Esophagus squamous epithelium (tissue), 4 donors: ENCODE results near the gene TMC3.

ENCODE experiments used
- POLR2A ChIP-seq, 4 donors: fragments of 450-650 bp; IDR thresholded peaks; one replicate each; pipeline ENCODE4 v1.6.1; 2017; ENCODE audit warnings: antibody characterized with exemption in 4 of 4, mild to moderate bottlenecking in 4 of 4, moderate library complexity in 3 of 4
- TF ChIP-seq, protein P1 (sequence below), 6 experiments: fragments of 450-650 bp in 4 of 6; fragments of 200-600 bp in 2 of 6; sonication (generic) in 2 of 6; IDR thresholded peaks; one replicate each; pipeline ENCODE4 v1.5.1; 2016 to 2019; ENCODE audit warnings: antibody characterized with exemption in 6 of 6, mild to moderate bottlenecking in 4 of 6, moderate library complexity in 4 of 6

GRCh38 chr15:81341351-81341750 is 32.7 kb downstream of the TMC3 start:
- TF ChIP-seq, protein P1, sequence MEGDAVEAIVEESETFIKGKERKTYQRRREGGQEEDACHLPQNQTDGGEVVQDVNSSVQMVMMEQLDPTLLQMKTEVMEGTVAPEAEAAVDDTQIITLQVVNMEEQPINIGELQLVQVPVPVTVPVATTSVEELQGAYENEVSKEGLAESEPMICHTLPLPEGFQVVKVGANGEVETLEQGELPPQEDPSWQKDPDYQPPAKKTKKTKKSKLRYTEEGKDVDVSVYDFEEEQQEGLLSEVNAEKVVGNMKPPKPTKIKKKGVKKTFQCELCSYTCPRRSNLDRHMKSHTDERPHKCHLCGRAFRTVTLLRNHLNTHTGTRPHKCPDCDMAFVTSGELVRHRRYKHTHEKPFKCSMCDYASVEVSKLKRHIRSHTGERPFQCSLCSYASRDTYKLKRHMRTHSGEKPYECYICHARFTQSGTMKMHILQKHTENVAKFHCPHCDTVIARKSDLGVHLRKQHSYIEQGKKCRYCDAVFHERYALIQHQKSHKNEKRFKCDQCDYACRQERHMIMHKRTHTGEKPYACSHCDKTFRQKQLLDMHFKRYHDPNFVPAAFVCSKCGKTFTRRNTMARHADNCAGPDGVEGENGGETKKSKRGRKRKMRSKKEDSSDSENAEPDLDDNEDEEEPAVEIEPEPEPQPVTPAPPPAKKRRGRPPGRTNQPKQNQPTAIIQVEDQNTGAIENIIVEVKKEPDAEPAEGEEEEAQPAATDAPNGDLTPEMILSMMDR (IDR thresholded peaks at IDR 0.05), result no peak
- TF ChIP-seq POLR2A (IDR thresholded peaks at IDR 0.05), result no peak
